WTC11 (cell line): Measurements from ENCODE around the gene HAND2. TPM values are rescaled to one million over a fixed set of nuclear protein-coding genes. Genes with fewer than 3 reads are reported as not detected.

Source experiments
- ATAC-seq: fragments of 200-7000 bp; cut with Tn5 transposase; 2 replicates; pipeline ENCODE4 v1.10.0; 2021; ENCODE audit warnings: mild to moderate bottlenecking, moderate library complexity
- CTCF ChIA-PET: fragments of 300-600 bp; sonication (Branson Sonifier 250); formaldehyde crosslinking; loops from one replicate; lab custom pipeline; 2021; ENCODE audit warnings: antibody characterized with exemption; lab: Charles Lee
- POLR2A ChIA-PET: fragments of 350-600 bp; sonication (Branson Sonifier 250); formaldehyde crosslinking; loops from one replicate; lab custom pipeline; 2021; ENCODE audit warnings: antibody characterized with exemption; lab: Charles Lee
- DNase-seq: peaks from one replicate; pipeline ENCODE4 v3.0.0; 2021; ENCODE audit warnings: low spot score
- H3K27ac Mint-ChIP-seq: 2 replicates; pipeline ENCODE4 v1.8.0; 2021; ENCODE audit warnings: mixed read lengths
- H3K27me3 Mint-ChIP-seq: 2 replicates; pipeline ENCODE4 v1.8.0; 2021; ENCODE audit warnings: low read depth, mild to moderate bottlenecking, moderate library complexity, mixed read lengths
- H3K36me3 Mint-ChIP-seq: 2 replicates; pipeline ENCODE4 v1.8.0; 2021; ENCODE audit warnings: mixed read lengths
- H3K4me1 Mint-ChIP-seq: 2 replicates; pipeline ENCODE4 v1.8.0; 2022; ENCODE audit warnings: mixed read lengths
- H3K4me3 Mint-ChIP-seq: 2 replicates; pipeline ENCODE4 v1.8.0; 2021; ENCODE audit warnings: mild to moderate bottlenecking, moderate library complexity, mixed read lengths
- H3K9me3 Mint-ChIP-seq: 2 replicates; pipeline ENCODE4 v1.8.0; 2021; ENCODE audit warnings: mixed read lengths
- ATF1 ChIP-seq: sonication (generic); formaldehyde crosslinking; IDR thresholded peaks from 2 replicates; pipeline ENCODE4 v1.8.1; 2023; ENCODE audit warnings: mild to moderate bottlenecking, moderate library complexity, missing genetic modification reagents
- JUN ChIP-seq: sonication (generic); formaldehyde crosslinking; IDR thresholded peaks from 2 replicates; pipeline ENCODE4 v1.8.0; 2023; ENCODE audit warnings: mild to moderate bottlenecking, missing genetic modification reagents
- MYBL2 ChIP-seq: sonication (generic); formaldehyde crosslinking; IDR thresholded peaks from 2 replicates; pipeline ENCODE4 v1.8.1; 2023; ENCODE audit warnings: mild to moderate bottlenecking, moderate library complexity, missing genetic modification reagents
- NFYB ChIP-seq: sonication (generic); formaldehyde crosslinking; conservative IDR thresholded peaks from 2 replicates; pipeline ENCODE4 v1.8.0; 2022; ENCODE audit warnings: low read depth, missing genetic modification reagents
- NR3C1 ChIP-seq: sonication (generic); formaldehyde crosslinking; conservative IDR thresholded peaks from 2 replicates; pipeline ENCODE4 v1.8.1; 2023; ENCODE audit warnings: low read depth, mild to moderate bottlenecking, missing genetic modification reagents
- TEAD1 ChIP-seq: sonication (generic); formaldehyde crosslinking; IDR thresholded peaks from 2 replicates; pipeline ENCODE4 v1.8.0; 2022; ENCODE audit warnings: mild to moderate bottlenecking, missing genetic modification reagents
- ZBTB21 ChIP-seq: sonication (generic); formaldehyde crosslinking; IDR thresholded peaks from 2 replicates; pipeline ENCODE4 v1.8.1; 2023; ENCODE audit warnings: mild to moderate bottlenecking, missing genetic modification reagents, borderline replicate concordance
- ZNF219 ChIP-seq: sonication (generic); formaldehyde crosslinking; IDR thresholded peaks from 2 replicates; pipeline ENCODE4 v1.8.0; 2023; ENCODE audit warnings: missing genetic modification reagents, mild to moderate bottlenecking, borderline replicate concordance
- total RNA-seq: library from RNA; stranded (reverse); gene quantifications from 3 replicates; pipeline ENCODE4 v1.2.3, GENCODE V29; 2021
- TF ChIP-seq, protein P1 (sequence below): sonication (generic); formaldehyde crosslinking; IDR thresholded peaks from 2 replicates; pipeline ENCODE4 v1.8.0; 2022; ENCODE audit warnings: missing genetic modification reagents
- TF ChIP-seq, protein P2 (sequence below): sonication (generic); formaldehyde crosslinking; IDR thresholded peaks from 2 replicates; pipeline ENCODE4 v1.8.1; 2023; ENCODE audit warnings: mild to moderate bottlenecking, missing genetic modification reagents, moderate library complexity
- TF ChIP-seq, protein P3 (sequence below): sonication (generic); formaldehyde crosslinking; conservative IDR thresholded peaks from 2 replicates; pipeline ENCODE4 v1.8.1; 2023; ENCODE audit warnings: mild to moderate bottlenecking, low read depth, missing genetic modification reagents, moderate library complexity
- TF ChIP-seq, protein P4 (sequence below): fragments of 250-450 bp; sonication (Bioruptor Pico); IDR thresholded peaks from 2 replicates; pipeline ENCODE4 v1.9.0; 2021; ENCODE audit warnings: mild to moderate bottlenecking
- TF ChIP-seq, protein P5 (sequence below): sonication (generic); formaldehyde crosslinking; IDR thresholded peaks from 2 replicates; pipeline ENCODE4 v1.8.1; 2023; ENCODE audit warnings: mild to moderate bottlenecking, missing genetic modification reagents
- TF ChIP-seq, protein P6 (sequence below): sonication (generic); formaldehyde crosslinking; IDR thresholded peaks from 2 replicates; pipeline ENCODE4 v1.8.0; 2022; ENCODE audit warnings: mild to moderate bottlenecking, missing genetic modification reagents
- TF ChIP-seq, protein P7 (sequence below): sonication (generic); formaldehyde crosslinking; IDR thresholded peaks from 2 replicates; pipeline ENCODE4 v1.8.1; 2022; ENCODE audit warnings: low read depth, missing genetic modification reagents, borderline replicate concordance
- TF ChIP-seq, protein P8 (sequence below): sonication (generic); formaldehyde crosslinking; IDR thresholded peaks from 2 replicates; pipeline ENCODE4 v1.8.0; 2022; ENCODE audit warnings: mild to moderate bottlenecking, missing genetic modification reagents

Gene HAND2
- total RNA-seq, 1 experiment from 2014 or later: 0.13 TPM

DNA sequence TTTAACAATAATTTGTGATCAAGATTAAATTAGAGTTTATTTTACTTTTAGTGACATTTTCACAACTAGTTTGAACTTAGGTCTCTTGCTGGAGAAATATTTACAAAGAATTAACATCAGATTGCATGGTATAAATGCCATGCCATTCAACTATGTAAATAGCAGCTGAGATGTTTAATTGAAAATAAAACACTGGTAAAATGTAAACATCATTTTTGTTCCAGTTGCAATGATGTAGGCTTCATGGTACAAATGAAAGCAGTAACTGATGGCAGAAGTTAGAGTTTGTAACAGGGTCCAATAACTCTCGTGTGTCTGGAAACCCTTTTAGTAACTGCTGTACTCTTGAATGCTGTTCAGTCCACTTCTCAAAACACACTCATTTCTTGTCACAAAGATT is 43.7 kb upstream of the HAND2 start:
- Mint-ChIP-seq H3K9me3 (no peaks in the 10 kb centered on the region), H3K27ac (no peak overlapping the region), H3K4me1 (peaks cover 9% of the 10 kb centered on the region), H3K27me3 (no peaks in the 10 kb centered on the region), H3K36me3 (no peaks in the 10 kb centered on the region), H3K4me3 (no peak overlapping the region)
- DNase-seq: no peak
- ChIA-PET POLR2A (no interaction called here), CTCF (no interaction called here)
- no peak for TF ChIP-seq ATF1 (CRISPR knock-in tag)
- TF ChIP-seq, protein P1, sequence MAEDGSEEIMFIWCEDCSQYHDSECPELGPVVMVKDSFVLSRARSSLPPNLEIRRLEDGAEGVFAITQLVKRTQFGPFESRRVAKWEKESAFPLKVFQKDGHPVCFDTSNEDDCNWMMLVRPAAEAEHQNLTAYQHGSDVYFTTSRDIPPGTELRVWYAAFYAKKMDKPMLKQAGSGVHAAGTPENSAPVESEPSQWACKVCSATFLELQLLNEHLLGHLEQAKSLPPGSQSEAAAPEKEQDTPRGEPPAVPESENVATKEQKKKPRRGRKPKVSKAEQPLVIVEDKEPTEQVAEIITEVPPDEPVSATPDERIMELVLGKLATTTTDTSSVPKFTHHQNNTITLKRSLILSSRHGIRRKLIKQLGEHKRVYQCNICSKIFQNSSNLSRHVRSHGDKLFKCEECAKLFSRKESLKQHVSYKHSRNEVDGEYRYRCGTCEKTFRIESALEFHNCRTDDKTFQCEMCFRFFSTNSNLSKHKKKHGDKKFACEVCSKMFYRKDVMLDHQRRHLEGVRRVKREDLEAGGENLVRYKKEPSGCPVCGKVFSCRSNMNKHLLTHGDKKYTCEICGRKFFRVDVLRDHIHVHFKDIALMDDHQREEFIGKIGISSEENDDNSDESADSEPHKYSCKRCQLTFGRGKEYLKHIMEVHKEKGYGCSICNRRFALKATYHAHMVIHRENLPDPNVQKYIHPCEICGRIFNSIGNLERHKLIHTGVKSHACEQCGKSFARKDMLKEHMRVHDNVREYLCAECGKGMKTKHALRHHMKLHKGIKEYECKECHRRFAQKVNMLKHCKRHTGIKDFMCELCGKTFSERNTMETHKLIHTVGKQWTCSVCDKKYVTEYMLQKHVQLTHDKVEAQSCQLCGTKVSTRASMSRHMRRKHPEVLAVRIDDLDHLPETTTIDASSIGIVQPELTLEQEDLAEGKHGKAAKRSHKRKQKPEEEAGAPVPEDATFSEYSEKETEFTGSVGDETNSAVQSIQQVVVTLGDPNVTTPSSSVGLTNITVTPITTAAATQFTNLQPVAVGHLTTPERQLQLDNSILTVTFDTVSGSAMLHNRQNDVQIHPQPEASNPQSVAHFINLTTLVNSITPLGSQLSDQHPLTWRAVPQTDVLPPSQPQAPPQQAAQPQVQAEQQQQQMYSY (CRISPR knock-in tag): no peak
- TF ChIP-seq, protein P2, sequence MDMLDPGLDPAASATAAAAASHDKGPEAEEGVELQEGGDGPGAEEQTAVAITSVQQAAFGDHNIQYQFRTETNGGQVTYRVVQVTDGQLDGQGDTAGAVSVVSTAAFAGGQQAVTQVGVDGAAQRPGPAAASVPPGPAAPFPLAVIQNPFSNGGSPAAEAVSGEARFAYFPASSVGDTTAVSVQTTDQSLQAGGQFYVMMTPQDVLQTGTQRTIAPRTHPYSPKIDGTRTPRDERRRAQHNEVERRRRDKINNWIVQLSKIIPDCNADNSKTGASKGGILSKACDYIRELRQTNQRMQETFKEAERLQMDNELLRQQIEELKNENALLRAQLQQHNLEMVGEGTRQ (CRISPR knock-in tag): no peak
- TF ChIP-seq NR3C1 (CRISPR knock-in tag): no peak
- no peak for TF ChIP-seq ZBTB21 (CRISPR knock-in tag)
- TF ChIP-seq, protein P3, sequence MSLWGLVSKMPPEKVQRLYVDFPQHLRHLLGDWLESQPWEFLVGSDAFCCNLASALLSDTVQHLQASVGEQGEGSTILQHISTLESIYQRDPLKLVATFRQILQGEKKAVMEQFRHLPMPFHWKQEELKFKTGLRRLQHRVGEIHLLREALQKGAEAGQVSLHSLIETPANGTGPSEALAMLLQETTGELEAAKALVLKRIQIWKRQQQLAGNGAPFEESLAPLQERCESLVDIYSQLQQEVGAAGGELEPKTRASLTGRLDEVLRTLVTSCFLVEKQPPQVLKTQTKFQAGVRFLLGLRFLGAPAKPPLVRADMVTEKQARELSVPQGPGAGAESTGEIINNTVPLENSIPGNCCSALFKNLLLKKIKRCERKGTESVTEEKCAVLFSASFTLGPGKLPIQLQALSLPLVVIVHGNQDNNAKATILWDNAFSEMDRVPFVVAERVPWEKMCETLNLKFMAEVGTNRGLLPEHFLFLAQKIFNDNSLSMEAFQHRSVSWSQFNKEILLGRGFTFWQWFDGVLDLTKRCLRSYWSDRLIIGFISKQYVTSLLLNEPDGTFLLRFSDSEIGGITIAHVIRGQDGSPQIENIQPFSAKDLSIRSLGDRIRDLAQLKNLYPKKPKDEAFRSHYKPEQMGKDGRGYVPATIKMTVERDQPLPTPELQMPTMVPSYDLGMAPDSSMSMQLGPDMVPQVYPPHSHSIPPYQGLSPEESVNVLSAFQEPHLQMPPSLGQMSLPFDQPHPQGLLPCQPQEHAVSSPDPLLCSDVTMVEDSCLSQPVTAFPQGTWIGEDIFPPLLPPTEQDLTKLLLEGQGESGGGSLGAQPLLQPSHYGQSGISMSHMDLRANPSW (CRISPR knock-in tag): no peak
- TF ChIP-seq NFYB (CRISPR knock-in tag): no peak
- TF ChIP-seq, protein P4, sequence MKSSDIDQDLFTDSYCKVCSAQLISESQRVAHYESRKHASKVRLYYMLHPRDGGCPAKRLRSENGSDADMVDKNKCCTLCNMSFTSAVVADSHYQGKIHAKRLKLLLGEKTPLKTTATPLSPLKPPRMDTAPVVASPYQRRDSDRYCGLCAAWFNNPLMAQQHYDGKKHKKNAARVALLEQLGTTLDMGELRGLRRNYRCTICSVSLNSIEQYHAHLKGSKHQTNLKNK (CRISPR knock-in tag): no peak
- TF ChIP-seq ZNF219 (CRISPR knock-in tag): no peak
- TF ChIP-seq, protein P5, sequence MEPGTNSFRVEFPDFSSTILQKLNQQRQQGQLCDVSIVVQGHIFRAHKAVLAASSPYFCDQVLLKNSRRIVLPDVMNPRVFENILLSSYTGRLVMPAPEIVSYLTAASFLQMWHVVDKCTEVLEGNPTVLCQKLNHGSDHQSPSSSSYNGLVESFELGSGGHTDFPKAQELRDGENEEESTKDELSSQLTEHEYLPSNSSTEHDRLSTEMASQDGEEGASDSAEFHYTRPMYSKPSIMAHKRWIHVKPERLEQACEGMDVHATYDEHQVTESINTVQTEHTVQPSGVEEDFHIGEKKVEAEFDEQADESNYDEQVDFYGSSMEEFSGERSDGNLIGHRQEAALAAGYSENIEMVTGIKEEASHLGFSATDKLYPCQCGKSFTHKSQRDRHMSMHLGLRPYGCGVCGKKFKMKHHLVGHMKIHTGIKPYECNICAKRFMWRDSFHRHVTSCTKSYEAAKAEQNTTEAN (CRISPR knock-in tag): no peak
- TF ChIP-seq, protein P6, sequence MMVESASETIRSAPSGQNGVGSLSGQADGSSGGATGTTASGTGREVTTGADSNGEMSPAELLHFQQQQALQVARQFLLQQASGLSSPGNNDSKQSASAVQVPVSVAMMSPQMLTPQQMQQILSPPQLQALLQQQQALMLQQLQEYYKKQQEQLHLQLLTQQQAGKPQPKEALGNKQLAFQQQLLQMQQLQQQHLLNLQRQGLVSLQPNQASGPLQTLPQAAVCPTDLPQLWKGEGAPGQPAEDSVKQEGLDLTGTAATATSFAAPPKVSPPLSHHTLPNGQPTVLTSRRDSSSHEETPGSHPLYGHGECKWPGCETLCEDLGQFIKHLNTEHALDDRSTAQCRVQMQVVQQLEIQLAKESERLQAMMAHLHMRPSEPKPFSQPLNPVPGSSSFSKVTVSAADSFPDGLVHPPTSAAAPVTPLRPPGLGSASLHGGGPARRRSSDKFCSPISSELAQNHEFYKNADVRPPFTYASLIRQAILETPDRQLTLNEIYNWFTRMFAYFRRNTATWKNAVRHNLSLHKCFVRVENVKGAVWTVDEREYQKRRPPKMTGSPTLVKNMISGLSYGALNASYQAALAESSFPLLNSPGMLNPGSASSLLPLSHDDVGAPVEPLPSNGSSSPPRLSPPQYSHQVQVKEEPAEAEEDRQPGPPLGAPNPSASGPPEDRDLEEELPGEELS (CRISPR knock-in tag): no peak
- no peak for ATAC-seq

DNA sequence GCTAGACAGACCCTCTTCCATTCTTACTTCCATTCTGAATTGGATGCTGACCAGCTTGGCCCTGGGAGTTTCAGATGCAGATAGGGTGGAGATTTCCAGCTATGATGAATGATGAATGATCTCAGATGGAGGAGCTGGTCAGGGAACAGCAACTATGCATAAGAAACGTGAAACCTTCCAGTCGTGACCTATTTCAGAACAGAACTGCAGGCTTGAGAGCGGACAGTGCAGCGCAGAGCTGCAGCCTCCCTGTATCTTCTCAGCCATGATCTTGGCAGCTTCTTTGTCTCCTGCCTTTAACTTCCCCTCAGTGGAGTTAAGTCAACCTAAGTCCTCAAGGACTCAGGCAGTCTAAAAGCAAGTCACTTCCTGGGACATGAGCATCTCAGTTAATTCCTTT is 43.3 kb upstream of the HAND2 start:
- CTCF ChIA-PET: no interaction called here
- no peak for ATAC-seq
- TF ChIP-seq, protein P7, sequence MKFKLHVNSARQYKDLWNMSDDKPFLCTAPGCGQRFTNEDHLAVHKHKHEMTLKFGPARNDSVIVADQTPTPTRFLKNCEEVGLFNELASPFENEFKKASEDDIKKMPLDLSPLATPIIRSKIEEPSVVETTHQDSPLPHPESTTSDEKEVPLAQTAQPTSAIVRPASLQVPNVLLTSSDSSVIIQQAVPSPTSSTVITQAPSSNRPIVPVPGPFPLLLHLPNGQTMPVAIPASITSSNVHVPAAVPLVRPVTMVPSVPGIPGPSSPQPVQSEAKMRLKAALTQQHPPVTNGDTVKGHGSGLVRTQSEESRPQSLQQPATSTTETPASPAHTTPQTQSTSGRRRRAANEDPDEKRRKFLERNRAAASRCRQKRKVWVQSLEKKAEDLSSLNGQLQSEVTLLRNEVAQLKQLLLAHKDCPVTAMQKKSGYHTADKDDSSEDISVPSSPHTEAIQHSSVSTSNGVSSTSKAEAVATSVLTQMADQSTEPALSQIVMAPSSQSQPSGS (CRISPR knock-in tag): no peak
- TF ChIP-seq MYBL2 (CRISPR knock-in tag) (no peak), TEAD1 (no peak), JUN (CRISPR knock-in tag) (no peak)
- TF ChIP-seq, protein P8, sequence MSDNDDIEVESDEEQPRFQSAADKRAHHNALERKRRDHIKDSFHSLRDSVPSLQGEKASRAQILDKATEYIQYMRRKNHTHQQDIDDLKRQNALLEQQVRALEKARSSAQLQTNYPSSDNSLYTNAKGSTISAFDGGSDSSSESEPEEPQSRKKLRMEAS (CRISPR knock-in tag): no peak
- TF ChIP-seq, protein P2 (CRISPR knock-in tag): no peak

More for the DNA sequence above, 43.3 kb upstream of the HAND2 start:
- no peaks in the 10 kb centered on the region for H3K36me3 Mint-ChIP-seq
- peaks cover 9% of the 10 kb centered on the region for H3K4me1 Mint-ChIP-seq
- POLR2A ChIA-PET: interaction anchor here (0.9 kb wide), 1 partner anchor 112 kb away, joined by 3 read pairs; no protein-coding TSS in a partner anchor
- H3K27me3 Mint-ChIP-seq: no peaks in the 10 kb centered on the region
- no peak for DNase-seq
- 0 out of 2 replicates have a peak, but pooled peaks cover under 1% of the 10 kb centered on the region for H3K9me3 Mint-ChIP-seq
- H3K27ac Mint-ChIP-seq: no peak overlapping the region
- H3K4me3 Mint-ChIP-seq: no peak overlapping the region
